ENCODE measurements around the gene KIF6.

DNA sequence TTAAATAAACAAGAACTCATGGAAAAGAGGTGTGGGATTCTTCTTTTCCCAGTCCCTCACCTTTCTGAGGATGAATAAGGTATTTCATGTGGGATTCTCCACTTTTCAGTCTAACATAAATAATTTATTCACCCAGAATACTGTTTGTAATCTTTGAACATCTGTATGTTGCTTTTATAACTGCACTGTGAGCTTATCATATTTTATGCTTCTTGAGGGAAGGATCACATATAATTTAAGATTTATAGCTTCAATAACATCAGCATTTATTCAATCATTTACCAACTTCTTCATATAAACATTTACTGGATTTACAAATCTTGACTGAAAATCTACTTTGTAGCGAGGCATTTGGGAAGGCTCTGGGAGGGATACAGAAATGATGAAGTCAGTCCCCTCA lies 248.5 kb downstream of the KIF6 start:
- TF ChIP-seq, protein P1, sequence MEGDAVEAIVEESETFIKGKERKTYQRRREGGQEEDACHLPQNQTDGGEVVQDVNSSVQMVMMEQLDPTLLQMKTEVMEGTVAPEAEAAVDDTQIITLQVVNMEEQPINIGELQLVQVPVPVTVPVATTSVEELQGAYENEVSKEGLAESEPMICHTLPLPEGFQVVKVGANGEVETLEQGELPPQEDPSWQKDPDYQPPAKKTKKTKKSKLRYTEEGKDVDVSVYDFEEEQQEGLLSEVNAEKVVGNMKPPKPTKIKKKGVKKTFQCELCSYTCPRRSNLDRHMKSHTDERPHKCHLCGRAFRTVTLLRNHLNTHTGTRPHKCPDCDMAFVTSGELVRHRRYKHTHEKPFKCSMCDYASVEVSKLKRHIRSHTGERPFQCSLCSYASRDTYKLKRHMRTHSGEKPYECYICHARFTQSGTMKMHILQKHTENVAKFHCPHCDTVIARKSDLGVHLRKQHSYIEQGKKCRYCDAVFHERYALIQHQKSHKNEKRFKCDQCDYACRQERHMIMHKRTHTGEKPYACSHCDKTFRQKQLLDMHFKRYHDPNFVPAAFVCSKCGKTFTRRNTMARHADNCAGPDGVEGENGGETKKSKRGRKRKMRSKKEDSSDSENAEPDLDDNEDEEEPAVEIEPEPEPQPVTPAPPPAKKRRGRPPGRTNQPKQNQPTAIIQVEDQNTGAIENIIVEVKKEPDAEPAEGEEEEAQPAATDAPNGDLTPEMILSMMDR (IDR thresholded peaks at IDR 0.05): no peak
- no peak for TF ChIP-seq POLR2A (IDR thresholded peaks at IDR 0.05)
